CD4-positive, alpha-beta T cell treated with Interleukin-6 at 100 ng/mL for 8 hours (primary cell): ENCODE data around the gene CREBBP.

Source experiments
- DNase-seq: peaks from one replicate; pipeline ENCODE4 v3.0.0-alpha.2; 2020; ENCODE audit warnings: mixed read lengths, low spot score

The CREBBP gene

GRCh38 chr16:3879887-3880564 lies 487 bp downstream of the CREBBP start:
- peak; percentile 59 for DNase-seq

GRCh38 chr16:3879258-3879886 lies 1.1 kb downstream of the CREBBP start:
- no peak for DNase-seq

GRCh38 chr16:3878610-3879009 lies 1.9 kb downstream of the CREBBP start:
- no peak for DNase-seq

GRCh38 chr16:3876695-3877094 lies 3.8 kb downstream of the CREBBP start:
- no peak for DNase-seq

GRCh38 chr16:3876160-3876559 lies 4.4 kb downstream of the CREBBP start:
- DNase-seq: no peak

- DNase-seq: no peak
These were observed 5.5 kb downstream of the CREBBP start for GRCh38 chr16:3874794-3875692.

- no peak for DNase-seq
These were observed 6.3 kb downstream of the CREBBP start for GRCh38 chr16:3874242-3874641.

GRCh38 chr16:3873482-3874173 lies 6.9 kb downstream of the CREBBP start:
- DNase-seq: no peak

GRCh38 chr16:3872216-3872895 lies 8.2 kb downstream of the CREBBP start:
- no peak for DNase-seq

- DNase-seq: no peak
These were observed 11.5 kb downstream of the CREBBP start for GRCh38 chr16:3868967-3869366.

GRCh38 chr16:3868556-3868955 lies 12.0 kb downstream of the CREBBP start:
- DNase-seq: no peak

- no peak for DNase-seq
These were observed 13.6 kb downstream of the CREBBP start for GRCh38 chr16:3866703-3867431.

- no peak for DNase-seq
These were observed 15.3 kb downstream of the CREBBP start for GRCh38 chr16:3865241-3865640.

GRCh38 chr16:3864562-3864961 lies 16.0 kb downstream of the CREBBP start:
- DNase-seq: no peak

GRCh38 chr16:3863587-3863986 lies 16.9 kb downstream of the CREBBP start:
- no peak for DNase-seq

- no peak for DNase-seq
These were observed 18.6 kb downstream of the CREBBP start for GRCh38 chr16:3861808-3862451.

GRCh38 chr16:3859889-3860288 lies 20.6 kb downstream of the CREBBP start:
- no peak for DNase-seq

GRCh38 chr16:3858801-3859200 lies 21.7 kb downstream of the CREBBP start:
- no peak for DNase-seq

- DNase-seq: no peak
These were observed 23.1 kb downstream of the CREBBP start for GRCh38 chr16:3857189-3858043.
